ENCODE results near the gene CRYBG2.

Gene CRYBG2

GRCh38 chr1:26300578-26301275, 53.2 kb downstream of the CRYBG2 start:
- CTCF ChIA-PET: interaction anchor here (0.8 to 0.9 kb wide), 3 partner anchors 15 to 131 kb away, joined by 4 read pairs; partner anchors contain the start of gene ZNF593
- TF ChIP-seq FOXK2 (IDR thresholded peaks at IDR 0.05) (no peak), NFRKB (IDR thresholded peaks at IDR 0.05) (no peak), BHLHE40 (IDR thresholded peaks at IDR 0.05; ENCODE audit: borderline replicate concordance) (no peak), PKNOX1 (IDR thresholded peaks at IDR 0.05) (no peak), HDGF (IDR thresholded peaks at IDR 0.05; ENCODE audit: borderline replicate concordance) (no peak), LEF1 (IDR thresholded peaks at IDR 0.05; ENCODE audit: borderline replicate concordance) (no peak), CTBP1 (IDR thresholded peaks at IDR 0.05; ENCODE audit: borderline replicate concordance) (no peak), TARDBP (IDR thresholded peaks at IDR 0.05) (no peak), ELF4 (IDR thresholded peaks at IDR 0.05) (no peak), ARNT (IDR thresholded peaks at IDR 0.05) (no peak), FOXM1 (IDR thresholded peaks at IDR 0.05; ENCODE audit: borderline replicate concordance) (no peak), SUZ12 (IDR thresholded peaks at IDR 0.05) (no peak), SP1 (IDR thresholded peaks at IDR 0.05) (no peak), ZNF384 (IDR thresholded peaks at IDR 0.05) (no peak), L3MBTL2 (conservative IDR thresholded peaks at IDR 0.05) (no peak)
- POLR2A ChIA-PET: interaction anchor here (1.2 kb wide), 1 partner anchor 8 kb away, joined by 3 read pairs; no protein-coding TSS in a partner anchor
- no peak for DNase-seq (ENCODE audit: extremely low spot score)

GRCh38 chr1:26297791-26298124, 56.2 kb downstream of the CRYBG2 start:
- TF ChIP-seq FOXM1 (IDR thresholded peaks at IDR 0.05; ENCODE audit: borderline replicate concordance) (no peak), TARDBP (IDR thresholded peaks at IDR 0.05) (no peak), HDGF (IDR thresholded peaks at IDR 0.05; ENCODE audit: borderline replicate concordance) (no peak), ZNF384 (IDR thresholded peaks at IDR 0.05) (no peak), SUZ12 (IDR thresholded peaks at IDR 0.05) (no peak), PKNOX1 (IDR thresholded peaks at IDR 0.05) (no peak), FOXK2 (IDR thresholded peaks at IDR 0.05) (no peak), L3MBTL2 (conservative IDR thresholded peaks at IDR 0.05) (no peak)
- DNase-seq (ENCODE audit: extremely low spot score): no peak
- CTCF ChIA-PET: interaction anchor here (1.0 kb wide), 1 partner anchor 12 kb away, joined by 3 read pairs; no protein-coding TSS in a partner anchor
- POLR2A ChIA-PET: no interaction called here

GRCh38 chr1:26297057-26297790, 56.7 kb downstream of the CRYBG2 start:
- POLR2A ChIA-PET: no interaction called here
- DNase-seq (ENCODE audit: extremely low spot score): no peak
- TF ChIP-seq SUZ12 (IDR thresholded peaks at IDR 0.05) (no peak), SP1 (IDR thresholded peaks at IDR 0.05) (no peak), TARDBP (IDR thresholded peaks at IDR 0.05) (no peak), PKNOX1 (IDR thresholded peaks at IDR 0.05) (no peak), ZNF384 (IDR thresholded peaks at IDR 0.05) (no peak), LEF1 (IDR thresholded peaks at IDR 0.05; ENCODE audit: borderline replicate concordance) (no peak), BHLHE40 (IDR thresholded peaks at IDR 0.05; ENCODE audit: borderline replicate concordance) (no peak), CTBP1 (IDR thresholded peaks at IDR 0.05; ENCODE audit: borderline replicate concordance) (no peak), NFRKB (IDR thresholded peaks at IDR 0.05) (no peak), L3MBTL2 (conservative IDR thresholded peaks at IDR 0.05) (no peak), HDGF (IDR thresholded peaks at IDR 0.05; ENCODE audit: borderline replicate concordance) (no peak), ARNT (IDR thresholded peaks at IDR 0.05) (no peak), FOXK2 (IDR thresholded peaks at IDR 0.05) (no peak), FOXM1 (IDR thresholded peaks at IDR 0.05; ENCODE audit: borderline replicate concordance) (no peak), FOXA1 (IDR thresholded peaks at IDR 0.05) (no peak), ELF4 (IDR thresholded peaks at IDR 0.05) (no peak)
- CTCF ChIA-PET: interaction anchor here (0.6 to 1.0 kb wide), 3 partner anchors 12 to 113 kb away, joined by 3 read pairs; no protein-coding TSS in a partner anchor

- ChIA-PET POLR2A (interaction anchor here (1.4 kb wide), 1 partner anchor 11 kb away, joined by 7 read pairs; the partner anchor contains the start of gene UBXN11), CTCF (interaction anchor here (0.6 to 1.0 kb wide), 3 partner anchors 11 to 113 kb away, joined by 3 read pairs; no protein-coding TSS in a partner anchor)
- DNase-seq (ENCODE audit: extremely low spot score): no peak
- TF ChIP-seq FOXK2 (IDR thresholded peaks at IDR 0.05): no peak
Observed at GRCh38 chr1:26296340-26297056, 57.4 kb downstream of the CRYBG2 start.

- no peak for TF ChIP-seq NFRKB (IDR thresholded peaks at IDR 0.05)
- no peak for TF ChIP-seq FOXA1 (IDR thresholded peaks at IDR 0.05)
- no peak for TF ChIP-seq CTBP1 (IDR thresholded peaks at IDR 0.05; ENCODE audit: borderline replicate concordance)
- no peak for TF ChIP-seq BHLHE40 (IDR thresholded peaks at IDR 0.05; ENCODE audit: borderline replicate concordance)
- TF ChIP-seq LEF1 (IDR thresholded peaks at IDR 0.05; ENCODE audit: borderline replicate concordance): no peak
- no peak for TF ChIP-seq HDGF (IDR thresholded peaks at IDR 0.05; ENCODE audit: borderline replicate concordance)
- no peak for TF ChIP-seq SUZ12 (IDR thresholded peaks at IDR 0.05)
- TF ChIP-seq ARNT (IDR thresholded peaks at IDR 0.05): no peak
- TF ChIP-seq SP1 (IDR thresholded peaks at IDR 0.05): no peak
- TF ChIP-seq ZNF384 (IDR thresholded peaks at IDR 0.05): no peak
- no peak for TF ChIP-seq L3MBTL2 (conservative IDR thresholded peaks at IDR 0.05)
- no peak for TF ChIP-seq PKNOX1 (IDR thresholded peaks at IDR 0.05)
- no peak for TF ChIP-seq FOXK2 (IDR thresholded peaks at IDR 0.05)
- DNase-seq (ENCODE audit: extremely low spot score): no peak
- CTCF ChIA-PET: no interaction called here
- POLR2A ChIA-PET: interaction anchor here (1.4 kb wide), 1 partner anchor 12 kb away, joined by 7 read pairs; the partner anchor contains the start of gene UBXN11
Observed at GRCh38 chr1:26295194-26296138, 58.5 kb downstream of the CRYBG2 start.
